HG02798 (cell line): Measurements from ENCODE around the gene MYF5.

Experiments used
- ATAC-seq: cut with Tn5 transposase; IDR thresholded peaks from one replicate; pipeline ENCODE4 v1.9.1; 2021; ENCODE audit warnings: mild to moderate bottlenecking; ENCODE audit not compliant: unreplicated experiment, poor library complexity

Gene MYF5

GRCh38 chr12:80707126-80707829 is 9.4 kb upstream of the MYF5 start, which contains the start of gene MYF6:
Gene MYF6, plus strand, starts transcription at chr12:80707634. Its CDS starts 86 bp downstream, at chr12:80707720.
- no peak for ATAC-seq

GRCh38 chr12:80707830-80708258 is 8.9 kb upstream of the MYF5 start:
- no peak for ATAC-seq

- no peak for ATAC-seq
Measured at GRCh38 chr12:80708259-80708974, 8.3 kb upstream of the MYF5 start.

GRCh38 chr12:80708975-80709328 is 7.8 kb upstream of the MYF5 start:
- no peak for ATAC-seq

GRCh38 chr12:80709811-80710726 is 6.6 kb upstream of the MYF5 start:
- ATAC-seq, result peak; percentile 67

GRCh38 chr12:80710727-80711449 is 5.8 kb upstream of the MYF5 start:
- peak; percentile 16 for ATAC-seq

- no peak for ATAC-seq
Measured at GRCh38 chr12:80711866-80712265, 4.8 kb upstream of the MYF5 start.

GRCh38 chr12:80712866-80713265 is 3.8 kb upstream of the MYF5 start:
- ATAC-seq, result no peak

GRCh38 chr12:80713419-80713818 is 3.3 kb upstream of the MYF5 start:
- no peak for ATAC-seq

GRCh38 chr12:80714055-80714454 is 2.7 kb upstream of the MYF5 start:
- no peak for ATAC-seq

- ATAC-seq, result no peak
Measured at GRCh38 chr12:80714846-80715245, 1.9 kb upstream of the MYF5 start.

- ATAC-seq, result no peak
Measured at GRCh38 chr12:80715713-80716249, 931 bp upstream of the MYF5 start.

- no peak for ATAC-seq
Measured at GRCh38 chr12:80717856-80718255, 1.1 kb downstream of the MYF5 start.

- no peak for ATAC-seq
Measured at GRCh38 chr12:80720516-80720915, 3.8 kb downstream of the MYF5 start.

GRCh38 chr12:80721326-80721725 is 4.6 kb downstream of the MYF5 start:
- no peak for ATAC-seq

- ATAC-seq, result no peak
Measured at GRCh38 chr12:80745851-80746505, 29.3 kb downstream of the MYF5 start.

GRCh38 chr12:80747800-80748199 is 31.1 kb downstream of the MYF5 start:
- no peak for ATAC-seq

GRCh38 chr12:80749456-80749855 is 32.7 kb downstream of the MYF5 start:
- no peak for ATAC-seq

GRCh38 chr12:80752464-80752863 is 35.8 kb downstream of the MYF5 start:
- no peak for ATAC-seq
